Bronchial epithelial cell (primary cell): ENCODE measurements around the gene HIF1A. TPM values are rescaled to one million over a fixed set of nuclear protein-coding genes. Genes with fewer than 3 reads are reported as not detected.

ENCODE experiments used
- DNase-seq: peaks from one replicate; pipeline ENCODE4 v3.0.0-alpha.2; 2010; ENCODE audit warnings: low read depth
- FAIRE-seq: peaks from 2 replicates; lab custom pipeline; 2011; peaks lifted over from hg19 to GRCh38; lab: Jason Lieb, UNC
- H3K27me3 ChIP-seq: 2 replicates; pipeline ENCODE4 v1.5.1; 2011; ENCODE audit warnings: low read length; ENCODE audit not compliant: control insufficient read depth, insufficient read depth
- H3K36me3 ChIP-seq: 2 replicates; pipeline ENCODE4 v1.5.1; 2011; ENCODE audit warnings: low read length; ENCODE audit not compliant: control insufficient read depth, insufficient read depth
- H3K4me3 ChIP-seq: 2 replicates; pipeline ENCODE4 v1.5.1; 2011; ENCODE audit warnings: mild to moderate bottlenecking, low read depth, low read length, control low read depth
- total RNA-seq: library from RNA; depleted of rRNA; stranded (reverse); fragments of >200 nt; gene quantifications from 2 replicates; pipeline ENCODE4 v1.2.1, GENCODE V29; 2014
- TF ChIP-seq, protein P1 (sequence below): IDR thresholded peaks from 2 replicates; pipeline ENCODE4 v1.5.1; 2011; ENCODE audit warnings: mild to moderate bottlenecking, moderate library complexity, low read length, control low read depth, inconsistent platforms; ENCODE audit not compliant: insufficient read depth, severe bottlenecking

Gene HIF1A
- total RNA-seq, 1 donor from 2014 or later: 220 TPM

DNA sequence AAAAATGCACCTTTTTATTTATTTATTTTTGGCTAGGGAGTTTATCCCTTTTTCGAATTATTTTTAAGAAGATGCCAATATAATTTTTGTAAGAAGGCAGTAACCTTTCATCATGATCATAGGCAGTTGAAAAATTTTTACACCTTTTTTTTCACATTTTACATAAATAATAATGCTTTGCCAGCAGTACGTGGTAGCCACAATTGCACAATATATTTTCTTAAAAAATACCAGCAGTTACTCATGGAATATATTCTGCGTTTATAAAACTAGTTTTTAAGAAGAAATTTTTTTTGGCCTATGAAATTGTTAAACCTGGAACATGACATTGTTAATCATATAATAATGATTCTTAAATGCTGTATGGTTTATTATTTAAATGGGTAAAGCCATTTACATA, 52.0 kb downstream of the HIF1A start:
- DNase-seq (no peak), FAIRE-seq (no peak)
- peaks cover 6% of the 10 kb centered on the region for H3K36me3 ChIP-seq
- H3K27me3 ChIP-seq: no peaks in the 10 kb centered on the region
- TF ChIP-seq, protein P1, sequence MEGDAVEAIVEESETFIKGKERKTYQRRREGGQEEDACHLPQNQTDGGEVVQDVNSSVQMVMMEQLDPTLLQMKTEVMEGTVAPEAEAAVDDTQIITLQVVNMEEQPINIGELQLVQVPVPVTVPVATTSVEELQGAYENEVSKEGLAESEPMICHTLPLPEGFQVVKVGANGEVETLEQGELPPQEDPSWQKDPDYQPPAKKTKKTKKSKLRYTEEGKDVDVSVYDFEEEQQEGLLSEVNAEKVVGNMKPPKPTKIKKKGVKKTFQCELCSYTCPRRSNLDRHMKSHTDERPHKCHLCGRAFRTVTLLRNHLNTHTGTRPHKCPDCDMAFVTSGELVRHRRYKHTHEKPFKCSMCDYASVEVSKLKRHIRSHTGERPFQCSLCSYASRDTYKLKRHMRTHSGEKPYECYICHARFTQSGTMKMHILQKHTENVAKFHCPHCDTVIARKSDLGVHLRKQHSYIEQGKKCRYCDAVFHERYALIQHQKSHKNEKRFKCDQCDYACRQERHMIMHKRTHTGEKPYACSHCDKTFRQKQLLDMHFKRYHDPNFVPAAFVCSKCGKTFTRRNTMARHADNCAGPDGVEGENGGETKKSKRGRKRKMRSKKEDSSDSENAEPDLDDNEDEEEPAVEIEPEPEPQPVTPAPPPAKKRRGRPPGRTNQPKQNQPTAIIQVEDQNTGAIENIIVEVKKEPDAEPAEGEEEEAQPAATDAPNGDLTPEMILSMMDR: no peak
- no peak overlapping the region for H3K4me3 ChIP-seq

DNA sequence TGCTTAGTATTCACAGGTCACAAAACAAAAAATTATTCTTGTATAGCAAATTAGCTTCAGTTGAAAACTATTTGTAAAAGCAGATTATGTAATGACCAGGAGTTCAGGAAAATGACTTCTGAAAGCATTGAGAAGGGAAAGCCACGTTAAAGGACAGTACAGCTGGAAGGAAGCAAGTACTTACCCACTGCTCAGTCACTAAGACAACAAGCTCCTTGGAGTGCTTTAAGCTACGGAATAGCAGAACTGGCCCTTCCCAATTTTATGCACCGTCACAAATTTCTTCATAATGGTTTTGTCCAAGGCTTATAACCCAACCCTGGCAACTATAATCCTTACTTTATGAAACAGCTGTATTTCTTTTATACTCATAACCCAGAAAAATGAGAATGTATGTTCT, 54.0 kb downstream of the HIF1A start:
- Histone ChIP-seq H3K4me3 (peak overlapping the region; percentile 5), H3K36me3 (peaks cover 5% of the 10 kb centered on the region), H3K27me3 (no peaks in the 10 kb centered on the region)
- TF ChIP-seq, protein P1: no peak
- FAIRE-seq: no peak
- peak; percentile 59 for DNase-seq

DNA sequence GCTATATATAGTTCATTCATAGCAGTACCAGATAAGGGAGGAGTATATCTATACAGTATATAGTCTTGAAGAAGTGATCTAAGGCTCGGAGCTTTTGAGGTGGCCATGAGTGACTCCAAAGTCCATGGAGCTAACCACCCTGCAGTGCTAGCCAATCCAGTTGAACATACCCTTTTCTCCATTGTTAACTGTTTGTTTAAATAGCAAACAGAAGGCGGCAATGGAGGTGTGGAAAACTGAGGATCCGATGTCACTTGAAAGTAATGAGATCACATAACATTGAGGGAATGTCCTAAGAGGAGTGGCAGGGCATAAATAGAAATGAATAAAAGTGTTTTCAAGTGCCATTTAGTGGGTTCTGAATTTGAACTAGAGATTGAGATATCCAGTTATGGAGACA, 54.6 kb downstream of the HIF1A start:
- Histone ChIP-seq H3K4me3 (peak overlapping the region; percentile 51), H3K36me3 (peaks cover 3% of the 10 kb centered on the region), H3K27me3 (no peaks in the 10 kb centered on the region)
- FAIRE-seq: no peak
- TF ChIP-seq, protein P1: no peak
- DNase-seq: peak; percentile 64

DNA sequence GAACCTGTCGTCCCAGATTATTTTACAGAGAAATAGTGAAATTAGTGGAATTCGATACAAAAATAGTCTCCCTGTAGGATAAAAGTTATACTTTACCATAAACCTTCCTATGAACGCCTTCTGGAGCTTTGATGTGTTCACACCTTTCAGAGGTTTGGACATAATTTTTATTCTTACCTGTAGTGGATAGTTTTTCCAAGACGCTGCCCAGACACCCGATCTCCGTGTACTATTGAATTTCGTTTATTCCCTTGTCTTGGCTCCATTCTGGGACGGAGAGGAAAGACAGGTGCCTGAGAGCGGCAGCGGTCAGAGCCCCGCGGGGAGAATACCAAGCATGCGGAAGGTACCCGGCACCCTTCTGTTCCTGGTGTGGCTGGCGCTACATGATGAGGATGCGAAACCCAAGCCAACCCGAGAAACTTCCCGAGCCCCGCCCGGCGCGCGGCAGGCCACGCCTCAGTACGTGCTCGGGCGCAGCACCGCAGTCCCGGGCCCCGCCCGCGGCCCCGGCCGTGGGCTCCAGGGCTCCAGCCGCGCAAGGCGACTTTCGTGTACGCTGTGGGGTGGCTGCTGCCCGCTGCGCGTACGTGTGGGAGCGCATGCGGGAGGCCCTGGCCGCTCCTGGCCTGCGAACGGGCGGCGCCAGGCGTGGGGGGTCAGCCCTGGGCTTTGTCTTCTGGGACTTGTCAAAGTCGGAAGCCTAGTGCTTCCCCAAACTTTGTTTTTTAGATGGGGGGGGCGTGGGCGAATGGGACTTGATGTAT, 55.6 kb downstream of the HIF1A start:
- H3K4me3 ChIP-seq: peak overlapping the region; percentile 51
- no peak for FAIRE-seq
- H3K27me3 ChIP-seq: no peaks in the 10 kb centered on the region
- TF ChIP-seq, protein P1: no peak
- peaks cover 3% of the 10 kb centered on the region for H3K36me3 ChIP-seq
- peak; percentile 88 for DNase-seq

DNA sequence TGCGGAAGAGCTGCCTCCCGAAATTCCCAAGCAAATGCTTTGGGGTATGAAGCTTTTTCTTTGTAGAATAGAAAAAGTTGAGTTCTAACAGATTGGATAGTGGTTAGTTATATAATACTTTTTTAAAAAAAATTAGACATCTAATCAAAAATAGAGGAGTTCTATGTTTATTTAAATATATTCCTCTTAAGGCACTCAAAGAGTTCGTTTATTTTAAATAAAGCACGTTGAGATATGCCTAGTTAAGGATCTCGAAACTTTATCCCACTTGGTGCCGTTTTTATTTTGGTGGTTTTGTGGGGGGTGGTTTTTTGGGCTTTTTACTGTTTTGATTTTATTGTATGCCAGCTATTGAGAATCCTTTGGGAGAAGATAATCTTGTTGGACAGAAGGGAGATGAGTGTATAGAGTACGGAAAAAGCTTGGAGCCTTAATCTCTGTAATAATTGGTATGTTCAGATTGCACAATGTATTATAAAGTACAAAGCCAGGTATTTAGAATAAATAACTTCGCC, 56.2 kb downstream of the HIF1A start:
- Histone ChIP-seq H3K4me3 (peak overlapping the region; percentile 51), H3K27me3 (no peaks in the 10 kb centered on the region), H3K36me3 (peaks cover under 1% of the 10 kb centered on the region)
- TF ChIP-seq, protein P1: no peak
- DNase-seq (no peak), FAIRE-seq (no peak)
